Measurements from ENCODE around the gene STXBP6. TPM values are rescaled to one million over a fixed set of nuclear protein-coding genes. Genes with fewer than 3 reads are reported as not detected.

Gene STXBP6
- total and polyA plus RNA-seq, 2 of the 13 experiments (the other 11 are each of a cell fraction or from before 2014, with no cell fraction given) = 35.3 to 42.8 TPM

DNA sequence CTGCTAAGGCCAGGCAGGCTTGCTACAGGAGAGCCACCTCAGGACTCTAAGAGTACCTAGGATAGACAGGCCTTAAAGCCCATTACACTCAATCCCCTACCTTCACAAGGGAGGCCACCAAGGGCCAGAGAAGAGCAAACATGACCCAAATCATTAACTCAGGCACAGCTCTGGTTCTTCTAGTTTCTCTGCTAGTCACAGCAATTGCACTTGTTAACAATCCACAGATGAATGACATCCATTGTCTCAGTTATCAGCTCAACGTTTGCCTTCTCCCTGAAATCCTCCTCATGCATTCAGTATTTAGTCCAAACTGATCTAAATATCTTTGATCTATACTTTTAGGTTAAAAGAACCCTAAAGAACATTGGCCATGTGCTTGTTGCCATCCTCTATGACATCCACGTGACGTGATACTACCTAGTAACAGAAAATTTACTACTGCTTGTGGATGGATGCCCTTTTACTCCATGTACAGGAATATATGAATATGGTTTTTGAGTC, 164.5 kb downstream of the STXBP6 start (continued):
- no peak for TF ChIP-seq SMYD3 (CRISPR knock-in tag; IDR thresholded peaks at IDR 0.05)
- TF ChIP-seq BORCS8-MEF2B (CRISPR knock-in tag; IDR thresholded peaks at IDR 0.05) = no peak
- TF ChIP-seq ZSCAN21 (CRISPR knock-in tag; IDR thresholded peaks at IDR 0.05; ENCODE audit: borderline replicate concordance) = no peak
- no peak for TF ChIP-seq SNAPC2 (CRISPR knock-in tag; IDR thresholded peaks at IDR 0.05)
- TF ChIP-seq, protein P1, sequence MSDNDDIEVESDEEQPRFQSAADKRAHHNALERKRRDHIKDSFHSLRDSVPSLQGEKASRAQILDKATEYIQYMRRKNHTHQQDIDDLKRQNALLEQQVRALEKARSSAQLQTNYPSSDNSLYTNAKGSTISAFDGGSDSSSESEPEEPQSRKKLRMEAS (IDR thresholded peaks at IDR 0.05) = no peak
- TF ChIP-seq MED8 (CRISPR knock-in tag; IDR thresholded peaks at IDR 0.05; ENCODE audit: insufficient replicate concordance) = no peak
- TF ChIP-seq ZNF232 (CRISPR knock-in tag; IDR thresholded peaks at IDR 0.05; ENCODE audit: borderline replicate concordance) = no peak
- TF ChIP-seq, protein P2, sequence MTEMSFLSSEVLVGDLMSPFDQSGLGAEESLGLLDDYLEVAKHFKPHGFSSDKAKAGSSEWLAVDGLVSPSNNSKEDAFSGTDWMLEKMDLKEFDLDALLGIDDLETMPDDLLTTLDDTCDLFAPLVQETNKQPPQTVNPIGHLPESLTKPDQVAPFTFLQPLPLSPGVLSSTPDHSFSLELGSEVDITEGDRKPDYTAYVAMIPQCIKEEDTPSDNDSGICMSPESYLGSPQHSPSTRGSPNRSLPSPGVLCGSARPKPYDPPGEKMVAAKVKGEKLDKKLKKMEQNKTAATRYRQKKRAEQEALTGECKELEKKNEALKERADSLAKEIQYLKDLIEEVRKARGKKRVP (CRISPR knock-in tag; IDR thresholded peaks at IDR 0.05) = no peak
- TF ChIP-seq ZNF326 (CRISPR knock-in tag; IDR thresholded peaks at IDR 0.05; ENCODE audit: borderline replicate concordance) = no peak
- TF ChIP-seq CHD4 (IDR thresholded peaks at IDR 0.05; ENCODE audit: borderline replicate concordance, low read length) = 0 out of 2 replicates have a peak, but pooled peaks have one; percentile 24
- no peak for TF ChIP-seq POLR2G (IDR thresholded peaks at IDR 0.05; ENCODE audit: low read depth, low read length)
- peak in 1 of 2 experiments; percentile 59; a peak in 1 of 4 replicates for TF ChIP-seq KLF16 (CRISPR knock-in tag; IDR thresholded peaks at IDR 0.05)
- no peak for TF ChIP-seq ZSCAN31 (CRISPR knock-in tag; IDR thresholded peaks at IDR 0.05; ENCODE audit: low read depth)
- TF ChIP-seq NFE2L1 (CRISPR knock-in tag; IDR thresholded peaks at IDR 0.05; ENCODE audit: borderline replicate concordance) = no peak
- TF ChIP-seq, protein P3, sequence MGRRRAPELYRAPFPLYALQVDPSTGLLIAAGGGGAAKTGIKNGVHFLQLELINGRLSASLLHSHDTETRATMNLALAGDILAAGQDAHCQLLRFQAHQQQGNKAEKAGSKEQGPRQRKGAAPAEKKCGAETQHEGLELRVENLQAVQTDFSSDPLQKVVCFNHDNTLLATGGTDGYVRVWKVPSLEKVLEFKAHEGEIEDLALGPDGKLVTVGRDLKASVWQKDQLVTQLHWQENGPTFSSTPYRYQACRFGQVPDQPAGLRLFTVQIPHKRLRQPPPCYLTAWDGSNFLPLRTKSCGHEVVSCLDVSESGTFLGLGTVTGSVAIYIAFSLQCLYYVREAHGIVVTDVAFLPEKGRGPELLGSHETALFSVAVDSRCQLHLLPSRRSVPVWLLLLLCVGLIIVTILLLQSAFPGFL (CRISPR knock-in tag; IDR thresholded peaks at IDR 0.05) = no peak
- TF ChIP-seq, protein P4, sequence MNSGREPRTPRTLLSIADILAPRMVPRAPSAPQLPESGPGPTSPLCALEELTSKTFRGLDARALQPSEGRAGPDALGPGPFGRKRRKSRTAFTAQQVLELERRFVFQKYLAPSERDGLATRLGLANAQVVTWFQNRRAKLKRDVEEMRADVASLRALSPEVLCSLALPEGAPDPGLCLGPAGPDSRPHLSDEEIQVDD (CRISPR knock-in tag; IDR thresholded peaks at IDR 0.05; ENCODE audit: borderline replicate concordance) = no peak
- TF ChIP-seq U2AF2 (IDR thresholded peaks at IDR 0.05; ENCODE audit: low read depth, low read length) = no peak
- peak; percentile 48; the same call in 1 of the 2 replicates for TF ChIP-seq ZNF788 (CRISPR knock-in tag; IDR thresholded peaks at IDR 0.05; ENCODE audit: borderline replicate concordance)
- TF ChIP-seq, protein P5, sequence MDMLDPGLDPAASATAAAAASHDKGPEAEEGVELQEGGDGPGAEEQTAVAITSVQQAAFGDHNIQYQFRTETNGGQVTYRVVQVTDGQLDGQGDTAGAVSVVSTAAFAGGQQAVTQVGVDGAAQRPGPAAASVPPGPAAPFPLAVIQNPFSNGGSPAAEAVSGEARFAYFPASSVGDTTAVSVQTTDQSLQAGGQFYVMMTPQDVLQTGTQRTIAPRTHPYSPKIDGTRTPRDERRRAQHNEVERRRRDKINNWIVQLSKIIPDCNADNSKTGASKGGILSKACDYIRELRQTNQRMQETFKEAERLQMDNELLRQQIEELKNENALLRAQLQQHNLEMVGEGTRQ (IDR thresholded peaks at IDR 0.05; ENCODE audit: low read depth, low read length) = no peak; the same call in 1 of the 2 replicates
- TF ChIP-seq, protein P5 (CRISPR knock-in tag; IDR thresholded peaks at IDR 0.05; ENCODE audit: borderline replicate concordance) = no peak
- no peak for TF ChIP-seq KAT7 (CRISPR knock-in tag; IDR thresholded peaks at IDR 0.05; ENCODE audit: borderline replicate concordance)
- TF ChIP-seq NR2F1 (CRISPR knock-in tag; IDR thresholded peaks at IDR 0.05) = no peak; a peak in 1 of 4 replicates
- TF ChIP-seq ETV5 (CRISPR knock-in tag; IDR thresholded peaks at IDR 0.05; ENCODE audit: borderline replicate concordance) = no peak; the same call in 1 of the 2 replicates
- TF ChIP-seq, protein P6, sequence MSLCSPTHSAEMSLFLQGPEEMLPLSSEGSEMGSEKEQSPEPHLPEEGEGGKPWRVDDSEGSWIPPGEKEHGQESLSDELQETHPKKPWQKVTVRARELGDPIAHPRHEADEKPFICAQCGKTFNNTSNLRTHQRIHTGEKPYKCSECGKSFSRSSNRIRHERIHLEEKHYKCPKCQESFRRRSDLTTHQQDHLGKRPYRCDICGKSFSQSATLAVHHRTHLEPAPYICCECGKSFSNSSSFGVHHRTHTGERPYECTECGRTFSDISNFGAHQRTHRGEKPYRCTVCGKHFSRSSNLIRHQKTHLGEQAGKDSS (CRISPR knock-in tag; IDR thresholded peaks at IDR 0.05; ENCODE audit: borderline replicate concordance, low read depth) = no peak
- peak; percentile 91 for TF ChIP-seq TBX2 (CRISPR knock-in tag; IDR thresholded peaks at IDR 0.05; ENCODE audit: borderline replicate concordance)

All from HepG2 (cell line).